NT2/D1 (cell line): Measurements from ENCODE around the gene ERI2.

Experiments
- DNase-seq: peaks from one replicate; pipeline ENCODE4 v3.0.0-alpha.2; 2011; ENCODE audit warnings: low read depth, low spot score
- H3K27me3 ChIP-seq: 2 replicates; pipeline ENCODE4 v1.6.0; 2011; ENCODE audit warnings: mild to moderate bottlenecking; ENCODE audit not compliant: insufficient read length, insufficient read depth
- H3K36me3 ChIP-seq: 2 replicates; pipeline ENCODE4 v1.6.1; 2011; ENCODE audit warnings: mild to moderate bottlenecking, low read length, mixed read lengths; ENCODE audit not compliant: insufficient read depth, insufficient read length
- H3K4me1 ChIP-seq: 2 replicates; pipeline ENCODE4 v1.5.1; 2011; ENCODE audit not compliant: insufficient read depth, insufficient read length
- H3K4me3 ChIP-seq: 2 replicates; pipeline ENCODE4 v1.5.1; 2011; ENCODE audit warnings: low read depth; ENCODE audit not compliant: insufficient read length
- H3K9ac ChIP-seq: 2 replicates; pipeline ENCODE4 v1.6.0; 2011; ENCODE audit warnings: low read depth; ENCODE audit not compliant: insufficient read length
- H3K9me3 ChIP-seq: 2 replicates; pipeline ENCODE4 v1.5.1; 2011; ENCODE audit warnings: mild to moderate bottlenecking, low read length; ENCODE audit not compliant: insufficient read depth
- SUZ12 ChIP-seq: IDR thresholded peaks from 2 replicates; pipeline ENCODE4 v1.6.1; 2011; ENCODE audit not compliant: insufficient read length, insufficient read depth; ENCODE audit errors: extremely low read depth
- YY1 ChIP-seq: IDR thresholded peaks from 2 replicates; pipeline ENCODE4 v1.6.1; 2011; ENCODE audit not compliant: insufficient read length, insufficient read depth
- ZNF274 ChIP-seq: IDR thresholded peaks from 2 replicates; pipeline ENCODE4 v1.6.1; 2011; ENCODE audit warnings: mild to moderate bottlenecking, low read depth, low read length

The ERI2 gene

DNA sequence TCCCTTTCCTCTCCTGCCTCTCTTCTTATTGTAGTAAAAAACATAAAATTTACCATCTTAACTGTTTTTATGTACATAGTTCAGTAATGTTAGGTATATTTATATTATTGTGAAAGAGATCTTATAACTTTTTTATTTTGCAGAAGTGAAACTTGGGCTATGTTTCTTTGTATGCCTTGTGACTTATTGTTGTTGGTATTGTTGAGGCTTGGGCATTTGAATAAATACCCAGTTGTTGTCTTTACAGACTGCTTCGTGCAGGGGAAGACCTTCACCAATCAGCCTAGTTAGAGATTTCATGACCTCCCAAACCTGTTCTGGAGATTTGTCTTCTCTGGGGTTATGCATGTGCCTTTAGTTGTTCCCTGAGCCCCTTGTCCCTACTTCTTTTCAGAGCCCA, 32.0 kb upstream of the ERI2 start:
- Histone ChIP-seq H3K9me3 (peaks cover 12% of the 10 kb centered on the region; the same call in 1 of the 2 replicates), H3K27me3 (no peaks in the 10 kb centered on the region), H3K9ac (no peak overlapping the region), H3K36me3 (peaks cover 67% of the 10 kb centered on the region), H3K4me3 (no peak overlapping the region), H3K4me1 (no peaks in the 10 kb centered on the region)
- DNase-seq: no peak
- TF ChIP-seq YY1: no peak

DNA sequence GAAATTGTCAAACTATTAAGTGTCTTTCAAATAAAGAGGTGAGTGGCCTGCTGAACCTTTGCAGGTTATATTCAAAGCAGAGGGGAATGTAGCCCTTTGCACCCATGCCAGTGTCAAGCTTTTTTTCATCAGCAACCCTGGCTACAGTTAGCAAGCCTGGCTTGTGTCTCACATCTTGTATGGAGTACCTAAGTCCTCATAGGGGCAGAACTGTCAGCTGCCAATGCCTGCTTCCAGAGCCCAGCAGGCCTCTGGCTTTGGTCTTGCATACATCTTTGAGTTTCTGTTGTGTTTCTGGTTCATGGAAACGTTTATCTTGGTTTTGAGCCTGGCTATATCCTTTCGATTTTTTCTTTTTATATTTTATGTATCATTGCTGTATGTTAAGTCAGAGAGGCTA, 26.8 kb upstream of the ERI2 start:
- Histone ChIP-seq H3K36me3 (peaks cover 60% of the 10 kb centered on the region), H3K4me3 (no peak overlapping the region), H3K27me3 (no peaks in the 10 kb centered on the region), H3K4me1 (no peaks in the 10 kb centered on the region), H3K9ac (no peak overlapping the region), H3K9me3 (peaks cover 12% of the 10 kb centered on the region; the same call in 1 of the 2 replicates)
- TF ChIP-seq SUZ12 (no peak), ZNF274 (no peak), YY1 (no peak)
- no peak for DNase-seq

DNA sequence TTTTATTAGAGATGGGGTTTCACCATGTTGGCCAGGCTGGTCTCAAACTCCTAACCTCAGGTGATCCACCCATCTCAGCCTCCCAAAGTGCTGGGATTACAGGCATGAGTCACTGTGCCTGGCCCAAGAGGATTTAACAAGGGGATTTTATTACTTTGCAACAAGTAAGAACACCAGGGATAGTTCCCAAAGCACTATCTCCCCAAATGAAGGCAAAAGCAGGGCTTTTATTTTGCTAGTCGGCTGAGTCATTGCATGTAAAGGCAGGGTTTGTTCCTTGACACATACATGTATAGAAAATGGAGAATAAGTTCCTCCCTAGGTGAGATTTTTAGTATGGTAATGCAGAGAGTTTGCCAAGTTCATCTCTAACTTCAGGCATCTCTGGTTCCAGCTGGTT, 24.1 kb upstream of the ERI2 start:
- no peaks in the 10 kb centered on the region for H3K27me3 ChIP-seq
- H3K9me3 ChIP-seq: no peaks in the 10 kb centered on the region
- TF ChIP-seq SUZ12 (no peak), ZNF274 (no peak), YY1 (no peak)
- no peaks in the 10 kb centered on the region for H3K4me1 ChIP-seq
- DNase-seq: no peak
- H3K4me3 ChIP-seq: no peak overlapping the region
- H3K36me3 ChIP-seq: peaks cover 79% of the 10 kb centered on the region
- no peak overlapping the region for H3K9ac ChIP-seq

DNA sequence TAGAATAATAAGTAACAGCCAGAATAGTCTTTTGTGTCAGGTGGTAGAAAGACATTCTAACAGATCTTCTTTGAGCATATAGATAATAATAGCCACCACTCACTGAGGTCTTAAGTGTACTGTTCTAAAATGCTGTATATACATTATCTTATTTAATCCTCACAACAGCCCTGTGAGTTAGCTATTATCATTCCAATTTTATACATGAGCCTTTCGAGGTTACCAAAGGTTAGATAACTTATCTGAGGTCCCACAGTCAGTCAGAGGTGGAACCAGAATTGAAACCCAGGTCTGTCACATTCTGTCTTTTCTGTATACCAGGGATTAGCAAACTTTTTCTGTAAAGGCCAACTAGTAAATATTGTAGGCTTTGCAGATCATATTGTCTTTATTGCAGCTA, 23.3 kb upstream of the ERI2 start:
- TF ChIP-seq ZNF274: no peak
- TF ChIP-seq SUZ12: no peak
- no peak for TF ChIP-seq YY1
- Histone ChIP-seq H3K9me3 (no peaks in the 10 kb centered on the region), H3K36me3 (peaks cover 71% of the 10 kb centered on the region), H3K4me3 (no peak overlapping the region), H3K27me3 (no peaks in the 10 kb centered on the region), H3K9ac (no peak overlapping the region), H3K4me1 (no peaks in the 10 kb centered on the region)
- no peak for DNase-seq

DNA sequence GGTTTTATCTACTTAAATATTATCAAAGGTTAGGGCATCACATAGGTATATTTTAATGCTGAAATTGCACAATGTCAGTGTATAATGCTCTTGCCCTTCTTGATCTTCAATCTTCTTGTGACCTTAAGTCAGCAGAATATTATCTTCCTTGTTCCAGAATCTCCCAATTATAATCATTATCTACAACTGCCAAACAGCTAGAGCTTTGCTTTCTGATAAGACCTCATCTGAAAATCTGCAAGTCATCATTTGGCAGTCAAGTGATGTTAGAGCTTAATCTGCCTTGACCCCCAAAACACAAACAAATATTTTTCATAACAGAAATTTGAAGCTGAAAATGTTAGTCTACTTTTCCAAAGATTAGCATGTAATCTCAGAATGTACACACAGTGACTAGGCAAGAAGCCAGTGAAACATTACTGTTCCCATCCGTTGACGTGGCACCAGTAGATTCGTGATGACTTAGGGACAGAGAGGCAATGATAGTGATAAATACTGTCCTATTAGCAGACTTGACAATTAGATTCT, 19.8 kb upstream of the ERI2 start:
- Histone ChIP-seq H3K4me1 (no peaks in the 10 kb centered on the region), H3K9ac (no peak overlapping the region), H3K27me3 (no peaks in the 10 kb centered on the region), H3K9me3 (no peaks in the 10 kb centered on the region), H3K36me3 (peaks cover 67% of the 10 kb centered on the region), H3K4me3 (no peak overlapping the region)
- TF ChIP-seq SUZ12 (no peak), YY1 (no peak)
- no peak for DNase-seq

DNA sequence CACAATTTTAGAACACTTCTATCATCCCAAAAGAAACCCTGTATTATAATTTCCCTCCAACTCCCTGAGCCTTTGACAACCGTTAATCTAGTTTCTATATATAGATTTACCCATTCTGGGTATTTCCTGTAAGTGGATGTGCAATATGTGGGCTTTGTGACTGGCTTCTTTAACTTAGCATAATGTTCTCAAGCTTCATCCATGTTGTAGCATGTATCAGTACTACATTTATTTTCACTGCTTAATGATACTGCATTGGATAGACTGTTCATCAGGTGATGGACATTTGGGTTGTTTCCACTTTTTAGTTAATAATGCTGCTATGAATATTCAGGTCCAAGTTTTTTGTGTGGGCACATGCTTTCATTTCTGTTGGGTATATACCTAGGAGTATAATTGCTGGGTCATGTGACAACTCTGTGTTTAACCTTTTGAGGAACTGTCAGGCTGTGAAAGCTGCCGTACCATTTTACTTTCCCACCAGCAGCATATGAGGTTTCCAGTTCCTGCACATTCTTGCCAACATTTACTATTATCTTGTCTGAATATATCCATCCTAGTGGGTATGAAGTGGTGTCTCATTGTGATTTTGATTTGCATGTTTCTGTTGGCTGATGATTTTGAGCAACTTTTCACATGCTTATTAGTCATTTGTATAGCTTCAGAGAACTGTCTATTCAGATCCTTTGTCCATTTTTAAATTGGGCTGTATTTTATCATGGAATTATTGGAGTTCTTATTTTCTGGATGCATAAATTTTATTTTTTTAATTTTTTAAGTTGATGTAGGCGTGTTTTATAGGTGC, 16.5 kb upstream of the ERI2 start:
- TF ChIP-seq YY1: no peak
- no peak for TF ChIP-seq ZNF274
- DNase-seq: no peak
- Histone ChIP-seq H3K36me3 (peaks cover 58% of the 10 kb centered on the region), H3K27me3 (no peaks in the 10 kb centered on the region), H3K9ac (no peak overlapping the region), H3K4me3 (no peak overlapping the region), H3K9me3 (no peaks in the 10 kb centered on the region), H3K4me1 (no peaks in the 10 kb centered on the region)

DNA sequence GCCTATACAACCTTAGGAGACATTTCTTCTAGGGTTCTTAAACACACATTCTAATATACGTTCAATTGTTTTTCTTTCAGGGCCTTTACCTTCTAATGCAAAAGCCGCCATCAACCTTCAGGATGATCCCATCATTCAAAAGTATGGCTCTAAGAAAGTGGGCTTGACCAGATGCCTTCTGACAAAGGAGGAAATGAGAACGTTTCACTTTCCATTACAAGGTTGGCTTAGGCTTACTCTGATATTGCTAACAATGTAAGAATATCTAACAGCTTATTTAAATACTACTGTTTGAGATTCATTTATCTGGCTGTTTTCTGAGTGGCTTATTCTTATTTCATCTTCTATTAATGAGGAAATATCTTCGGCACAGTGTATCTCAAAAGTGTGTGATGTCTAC, 15.4 kb upstream of the ERI2 start:
- Histone ChIP-seq H3K9me3 (no peaks in the 10 kb centered on the region), H3K36me3 (peaks cover 55% of the 10 kb centered on the region), H3K27me3 (no peaks in the 10 kb centered on the region), H3K4me3 (no peak overlapping the region), H3K4me1 (no peaks in the 10 kb centered on the region), H3K9ac (no peak overlapping the region)
- no peak for DNase-seq
- TF ChIP-seq ZNF274 (no peak), YY1 (no peak), SUZ12 (no peak)
